OCI-LY7 (cell line): ENCODE data around the gene SLC50A1. TPM values are rescaled to one million over a fixed set of nuclear protein-coding genes. Genes with fewer than 3 reads are reported as not detected.

Experiments used
- BruUV-seq: library from RNA; stranded (reverse); fragments of 400-500 nt; replicated peaks from 2 replicates; lab custom pipeline; 2021; lab: Mats Ljungman, UMichigan
- CTCF ChIA-PET: fragments of 300-600 bp; sonication (Branson Sonifier 250); formaldehyde crosslinking; loops from one replicate; lab custom pipeline; 2022; ENCODE audit warnings: antibody characterized with exemption; ENCODE audit not compliant: unreplicated experiment; lab: Charles Lee
- POLR2A ChIA-PET: fragments of 300-600 bp; sonication (Branson Sonifier 250); formaldehyde crosslinking; loops from one replicate; lab custom pipeline; 2022; ENCODE audit warnings: antibody characterized with exemption; lab: Charles Lee
- DNase-seq: peaks from one replicate; pipeline ENCODE4 v3.0.0-alpha.2; 2015; ENCODE audit warnings: low spot score
- H2AFZ ChIP-seq: fragments of 200-600 bp; sonication (generic), shearing (Covaris generic); 2 replicates; pipeline ENCODE4 v1.6.1; 2014; ENCODE audit warnings: mild to moderate bottlenecking, antibody characterized with exemption, low read length, moderate library complexity
- H3K27ac ChIP-seq: fragments of 200-600 bp; sonication (generic); 2 replicates; pipeline ENCODE4 v1.5.1; 2014; ENCODE audit warnings: mixed run types, low read depth, mild to moderate bottlenecking, moderate library complexity, low read length, inconsistent platforms; ENCODE audit not compliant: poor library complexity, severe bottlenecking
- H3K36me3 ChIP-seq: fragments of 200-600 bp; sonication (generic); 2 replicates; pipeline ENCODE4 v1.6.1; 2014; ENCODE audit warnings: mild to moderate bottlenecking, antibody characterized with exemption, low read length, moderate library complexity, mixed read lengths; ENCODE audit not compliant: insufficient read depth
- H3K4me1 ChIP-seq: fragments of 200-600 bp; sonication (generic); 2 replicates; pipeline ENCODE4 v1.5.1; 2014; ENCODE audit warnings: mild to moderate bottlenecking, low read length; ENCODE audit not compliant: insufficient read depth, poor library complexity, severe bottlenecking
- H3K4me2 ChIP-seq: fragments of 200-600 bp; sonication (generic); 2 replicates; pipeline ENCODE4 v1.6.1; 2014; ENCODE audit warnings: mild to moderate bottlenecking, low read length
- H3K4me3 ChIP-seq: fragments of 200-600 bp; sonication (generic); 2 replicates; pipeline ENCODE4 v1.5.1; 2014; ENCODE audit warnings: mild to moderate bottlenecking, low read depth, low read length; ENCODE audit not compliant: poor library complexity, severe bottlenecking
- H3K79me2 ChIP-seq: fragments of 200-600 bp; sonication (generic); 2 replicates; pipeline ENCODE4 v1.6.1; 2016; ENCODE audit warnings: low read depth, mild to moderate bottlenecking, low read length, moderate library complexity, mixed read lengths; ENCODE audit not compliant: insufficient read depth
- H3K9me2 ChIP-seq: fragments of 200-600 bp; sonication (generic); 2 replicates; pipeline ENCODE4 v1.6.1; 2016; ENCODE audit warnings: mild to moderate bottlenecking, low read length, mixed read lengths; ENCODE audit not compliant: insufficient read depth
- H3K9me3 ChIP-seq: fragments of 200-600 bp; sonication (generic); 2 replicates; pipeline ENCODE4 v1.6.1; 2014; ENCODE audit warnings: mild to moderate bottlenecking, mixed run types, low read length, mixed read lengths
- H4K20me1 ChIP-seq: fragments of 200-600 bp; sonication (generic); 2 replicates; pipeline ENCODE4 v1.6.1; 2014; ENCODE audit warnings: mild to moderate bottlenecking, antibody characterized with exemption, low read length, moderate library complexity, mixed read lengths; ENCODE audit not compliant: insufficient read depth
- CTCF ChIP-seq: fragments of 200-600 bp; sonication (generic); conservative IDR thresholded peaks from 2 replicates; pipeline ENCODE4 v1.5.1; 2014; ENCODE audit warnings: mild to moderate bottlenecking, antibody characterized with exemption, low read length, moderate library complexity, mixed read lengths
- EZH2phosphoT487 ChIP-seq: fragments of 200-600 bp; sonication (generic); IDR thresholded peaks from 2 replicates; pipeline ENCODE4 v1.6.1; 2018; ENCODE audit warnings: low read depth, borderline replicate concordance, mild to moderate bottlenecking, mixed run types, antibody characterized with exemption, low read length, moderate library complexity, mixed read lengths
- intact Hi-C: fragments of 100-400 bp; cut with micrococcal nuclease; formaldehyde crosslinking; loops from one replicate; pipeline ENCODE4 v1.10.0; 2022; ENCODE audit not compliant: unreplicated experiment
- total RNA-seq, 2 experiments: library from RNA; depleted of rRNA in 1 of 2; stranded (reverse); fragments of >200 nt in 1 of 2; shearing (Covaris generic) in 1 of 2; gene quantifications; 2 replicates each; pipeline ENCODE4 v1.2.3, GENCODE V29; 2014 to 2022

Gene SLC50A1
- total RNA-seq, 2 experiments from 2014 or later = 12.3 to 46.1 TPM

- Histone ChIP-seq H3K9me2 (no peaks in the 10 kb centered on the region), H3K4me2 (peak within 1 kb of the TSS; percentile 92), H2AFZ (peak within 1 kb of the TSS; percentile 93), H3K4me1 (peaks cover 17% of the 10 kb centered on the region), H3K4me3 (peak within 1 kb of the TSS; percentile 95), H3K79me2 (peaks cover 7% of the 10 kb centered on the region; the same call in 1 of the 2 replicates), H3K9me3 (no peaks in the 10 kb centered on the region), H3K27ac (peak within 1 kb of the TSS; percentile 39), H3K36me3 (peaks cover 13% of the 10 kb centered on the region; the same call in 1 of the 2 replicates), H4K20me1 (no peaks in the 10 kb centered on the region)
- ChIA-PET CTCF (no interaction called here), POLR2A (no interaction called here)
- no peak for TF ChIP-seq CTCF
- no peak for TF ChIP-seq EZH2phosphoT487
- TSS peak; percentile 90 for BruUV-seq
- peak; percentile 87 for DNase-seq
- intact Hi-C loops = loop anchor here (2.0 kb wide), 1 partner anchor 33 kb away; the partner anchor contains the start of genes KRTCAP2 and TRIM46
Observed at GRCh38 chr1:155139895-155140629, 4.4 kb downstream of the SLC50A1 start, which contains the start of gene DPM3. Gene DPM3, minus strand, starts transcription at chr1:155140531. Its CDS starts 291 bp downstream, at chr1:155140240.

GRCh38 chr1:155140630-155140953, 4.9 kb downstream of the SLC50A1 start:
- no peaks in the 10 kb centered on the region for H4K20me1 ChIP-seq
- no peaks in the 10 kb centered on the region for H3K9me2 ChIP-seq
- POLR2A ChIA-PET = interaction anchor here (0.6 kb wide), 1 partner anchor 620 kb away, joined by 3 read pairs; no protein-coding TSS in a partner anchor
- H3K27ac ChIP-seq = no peak overlapping the region
- no peaks in the 10 kb centered on the region for H3K9me3 ChIP-seq
- TF ChIP-seq EZH2phosphoT487 (no peak), CTCF (no peak)
- peak overlapping the region; percentile 93 for H2AFZ ChIP-seq
- peak overlapping the region; percentile 95 for H3K4me3 ChIP-seq
- no peak for DNase-seq
- peaks cover 13% of the 10 kb centered on the region; the same call in 1 of the 2 replicates for H3K36me3 ChIP-seq
- peaks cover 16% of the 10 kb centered on the region for H3K4me1 ChIP-seq
- CTCF ChIA-PET = no interaction called here
- H3K4me2 ChIP-seq = peak overlapping the region; percentile 92
- intact Hi-C loops = loop anchor here (2.0 kb wide), 1 partner anchor 32 kb away; the partner anchor contains the start of genes KRTCAP2 and TRIM46
- BruUV-seq = no TSS peak
- H3K79me2 ChIP-seq = peaks cover 7% of the 10 kb centered on the region; the same call in 1 of the 2 replicates
